ENCODE measurements around the gene WDR75. TPM values are rescaled to one million over a fixed set of nuclear protein-coding genes. Genes with fewer than 3 reads are reported as not detected.

The WDR75 gene
- total and polyA plus RNA-seq, 2 of the 13 experiments (the other 11 are each of a cell fraction or from before 2014, with no cell fraction given) = 63.0 to 74.1 TPM

- TF ChIP-seq, protein P1, sequence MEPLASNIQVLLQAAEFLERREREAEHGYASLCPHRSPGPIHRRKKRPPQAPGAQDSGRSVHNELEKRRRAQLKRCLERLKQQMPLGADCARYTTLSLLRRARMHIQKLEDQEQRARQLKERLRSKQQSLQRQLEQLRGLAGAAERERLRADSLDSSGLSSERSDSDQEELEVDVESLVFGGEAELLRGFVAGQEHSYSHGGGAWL (CRISPR knock-in tag; IDR thresholded peaks at IDR 0.05) = no peak
- no peak; the same call in 1 of the 2 replicates for TF ChIP-seq KLF6 (CRISPR knock-in tag; IDR thresholded peaks at IDR 0.05)
- 0 out of 2 replicates have a peak, but pooled peaks have one; percentile 18 for TF ChIP-seq MED13 (CRISPR knock-in tag; IDR thresholded peaks at IDR 0.05)
- TF ChIP-seq, protein P2, sequence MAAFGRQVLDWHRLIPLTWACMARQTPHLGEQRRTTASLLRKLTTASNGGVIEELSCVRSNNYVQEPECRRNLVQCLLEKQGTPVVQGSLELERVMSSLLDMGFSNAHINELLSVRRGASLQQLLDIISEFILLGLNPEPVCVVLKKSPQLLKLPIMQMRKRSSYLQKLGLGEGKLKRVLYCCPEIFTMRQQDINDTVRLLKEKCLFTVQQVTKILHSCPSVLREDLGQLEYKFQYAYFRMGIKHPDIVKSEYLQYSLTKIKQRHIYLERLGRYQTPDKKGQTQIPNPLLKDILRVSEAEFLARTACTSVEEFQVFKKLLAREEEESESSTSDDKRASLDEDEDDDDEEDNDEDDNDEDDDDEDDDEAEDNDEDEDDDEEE (CRISPR knock-in tag; IDR thresholded peaks at IDR 0.05) = peak; percentile 10; the same call in 1 of the 2 replicates
- 0 out of 2 replicates have a peak, but pooled peaks have one; percentile 5 for TF ChIP-seq ZNF850 (CRISPR knock-in tag; conservative IDR thresholded peaks at IDR 0.05)
- TF ChIP-seq, protein P3, sequence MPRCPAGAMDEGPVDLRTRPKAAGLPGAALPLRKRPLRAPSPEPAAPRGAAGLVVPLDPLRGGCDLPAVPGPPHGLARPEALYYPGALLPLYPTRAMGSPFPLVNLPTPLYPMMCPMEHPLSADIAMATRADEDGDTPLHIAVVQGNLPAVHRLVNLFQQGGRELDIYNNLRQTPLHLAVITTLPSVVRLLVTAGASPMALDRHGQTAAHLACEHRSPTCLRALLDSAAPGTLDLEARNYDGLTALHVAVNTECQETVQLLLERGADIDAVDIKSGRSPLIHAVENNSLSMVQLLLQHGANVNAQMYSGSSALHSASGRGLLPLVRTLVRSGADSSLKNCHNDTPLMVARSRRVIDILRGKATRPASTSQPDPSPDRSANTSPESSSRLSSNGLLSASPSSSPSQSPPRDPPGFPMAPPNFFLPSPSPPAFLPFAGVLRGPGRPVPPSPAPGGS (CRISPR knock-in tag; IDR thresholded peaks at IDR 0.05) = 0 out of 2 replicates have a peak, but pooled peaks have one; percentile 44
- TF ChIP-seq ZNF556 (CRISPR knock-in tag; IDR thresholded peaks at IDR 0.05; ENCODE audit: borderline replicate concordance) = peak; percentile 9; the same call in 1 of the 2 replicates
- TF ChIP-seq NFKB2 (CRISPR knock-in tag; IDR thresholded peaks at IDR 0.05; ENCODE audit: borderline replicate concordance) = peak; percentile 13
- 0 out of 2 replicates have a peak, but pooled peaks have one; percentile 1 for TF ChIP-seq ZNF264 (CRISPR knock-in tag; IDR thresholded peaks at IDR 0.05)
- no peak for TF ChIP-seq SRSF4 (IDR thresholded peaks at IDR 0.05; ENCODE audit: low read depth, low read length, poor library complexity, severe bottlenecking)
- TF ChIP-seq KDM4B (CRISPR knock-in tag; IDR thresholded peaks at IDR 0.05) = 0 out of 2 replicates have a peak, but pooled peaks have one; percentile 0
- peak; percentile 71; the same call in 1 of the 2 replicates for TF ChIP-seq NCOA1 (CRISPR knock-in tag; IDR thresholded peaks at IDR 0.05)
- TF ChIP-seq ZNF574 (CRISPR knock-in tag; IDR thresholded peaks at IDR 0.05) = no peak
- TF ChIP-seq ZSCAN20 (CRISPR knock-in tag; IDR thresholded peaks at IDR 0.05; ENCODE audit: borderline replicate concordance) = 0 out of 2 replicates have a peak, but pooled peaks have one; percentile 12
- TF ChIP-seq RFX3 (CRISPR knock-in tag; IDR thresholded peaks at IDR 0.05) = no peak
These were observed 418 bp downstream of the WDR75 start (continued) for GRCh38 chr2:189441709-189442074.
